Cerebellar cortex (tissue), 1 donor: ENCODE results near the gene GALNT10.

Experiments used
- DNase-seq: peaks from one replicate; pipeline ENCODE4 v3.0.0-alpha.2; 2015; ENCODE audit warnings: low spot score

The GALNT10 gene

GRCh38 chr5:154236536-154237375 lies 46.2 kb downstream of the GALNT10 start:
- DNase-seq = no peak

GRCh38 chr5:154237376-154237743 lies 46.8 kb downstream of the GALNT10 start:
- DNase-seq = no peak

GRCh38 chr5:154237946-154238345 lies 47.4 kb downstream of the GALNT10 start:
- DNase-seq = no peak

- DNase-seq = no peak
Observed at GRCh38 chr5:154238776-154239481, 48.4 kb downstream of the GALNT10 start.

GRCh38 chr5:154240595-154240994 lies 50.1 kb downstream of the GALNT10 start:
- no peak for DNase-seq

DNA sequence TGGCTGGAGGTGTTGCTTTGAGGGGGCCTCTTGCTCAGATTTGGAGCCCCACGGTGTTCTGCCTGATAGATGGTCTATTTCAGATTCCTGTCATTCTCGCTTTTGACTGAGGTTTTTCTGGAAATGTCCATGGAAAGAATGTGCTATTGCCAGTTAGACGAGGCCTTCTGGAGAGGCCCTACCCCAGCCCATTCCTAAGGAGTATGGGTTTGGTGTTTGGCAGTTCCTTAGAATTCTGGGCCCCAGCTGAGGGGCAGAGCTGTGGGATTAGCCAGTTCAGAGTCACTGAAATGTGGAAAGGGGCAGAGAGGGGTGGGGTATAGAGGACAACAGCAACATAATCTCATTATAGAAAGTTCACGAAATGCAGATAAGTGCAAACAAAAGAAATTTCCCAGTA lies 50.5 kb downstream of the GALNT10 start:
- DNase-seq = no peak

- no peak for DNase-seq
Observed at GRCh38 chr5:154242442-154242841, 51.9 kb downstream of the GALNT10 start.

DNA sequence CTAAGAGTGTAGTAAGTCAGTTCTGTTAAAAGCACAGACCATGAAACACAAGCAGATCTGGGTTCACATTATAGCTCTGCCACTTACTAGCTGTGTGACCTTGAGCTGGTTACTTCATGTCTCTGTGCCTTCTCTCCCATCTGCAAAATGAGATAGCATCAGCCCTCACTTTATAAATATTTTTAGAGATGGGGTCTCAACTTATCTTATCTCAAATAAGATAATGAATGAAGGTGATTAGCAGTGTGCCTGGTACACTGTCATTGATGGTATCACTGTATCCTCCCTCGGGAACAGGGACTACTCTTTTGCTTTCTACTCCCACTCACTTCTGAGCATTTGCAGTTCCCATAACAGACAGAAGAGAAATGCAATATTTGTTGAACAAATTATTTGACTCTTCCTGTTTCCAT lies 52.4 kb downstream of the GALNT10 start:
- DNase-seq = no peak

DNA sequence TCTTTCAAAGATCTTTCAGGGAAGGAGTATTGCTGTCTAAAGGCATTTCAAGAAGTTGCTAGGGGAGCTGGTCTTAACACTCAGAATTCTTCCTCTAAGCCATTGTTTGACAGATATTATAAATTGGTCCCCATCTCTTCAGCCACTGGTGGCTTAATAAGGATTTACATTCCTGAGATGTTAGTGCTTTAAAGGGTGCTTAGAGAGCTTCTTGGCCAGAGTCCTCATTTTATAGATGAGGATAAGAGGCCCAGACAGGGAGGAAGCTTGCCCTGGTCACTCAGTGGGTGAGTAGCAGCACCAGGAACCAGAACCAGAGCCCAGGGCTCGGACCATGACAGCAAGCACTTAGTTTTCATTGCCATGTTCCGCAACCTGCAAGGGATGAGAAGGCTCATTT lies 53.2 kb downstream of the GALNT10 start:
- no peak for DNase-seq

DNA sequence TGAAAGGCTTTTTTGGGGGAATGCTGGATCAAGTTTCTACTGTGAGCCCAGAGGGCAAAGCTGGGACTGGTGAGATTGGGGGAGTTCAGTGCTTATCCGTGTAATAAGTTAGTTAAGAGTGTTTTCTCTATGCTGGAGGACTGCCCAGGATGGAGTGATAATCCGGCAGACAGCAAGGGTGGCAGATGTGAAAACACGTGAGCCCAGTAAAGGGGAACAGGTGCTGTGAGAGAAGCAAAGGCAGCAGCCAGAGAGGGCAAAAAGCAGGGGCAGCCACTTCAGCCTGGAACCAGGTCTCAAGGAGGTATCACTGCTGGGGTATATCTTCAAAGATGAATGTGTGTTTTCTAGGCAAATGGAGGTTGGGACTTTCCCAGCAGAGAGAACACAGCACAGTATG lies 53.9 kb downstream of the GALNT10 start:
- DNase-seq = no peak

GRCh38 chr5:154248691-154249090 lies 58.2 kb downstream of the GALNT10 start:
- no peak for DNase-seq

DNA sequence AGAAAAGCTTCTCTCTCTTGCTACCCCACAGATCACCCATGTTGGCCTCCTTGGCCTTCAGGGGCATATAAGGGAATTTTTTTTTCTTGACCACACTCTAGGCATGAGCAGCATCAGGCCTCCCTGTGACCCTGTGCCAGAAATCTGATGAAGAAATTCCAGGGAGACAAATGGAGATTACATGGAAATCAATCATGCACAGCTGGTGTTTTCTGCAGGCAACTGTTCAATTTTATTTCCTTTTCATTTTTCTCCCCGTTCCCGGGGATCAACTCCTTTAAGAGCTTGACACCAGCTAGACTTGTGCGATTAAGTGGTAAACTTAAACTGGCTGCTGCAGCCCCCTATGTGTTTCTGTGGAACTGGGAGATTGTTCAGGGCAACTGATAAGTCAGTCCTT lies 59.3 kb downstream of the GALNT10 start:
- no peak for DNase-seq

- DNase-seq = no peak
Observed at GRCh38 chr5:154251529-154251928, 61.0 kb downstream of the GALNT10 start.

- DNase-seq = no peak
Observed at GRCh38 chr5:154253807-154254206, 63.3 kb downstream of the GALNT10 start.

- DNase-seq = no peak
Observed at GRCh38 chr5:154254896-154255295, 64.4 kb downstream of the GALNT10 start.

DNA sequence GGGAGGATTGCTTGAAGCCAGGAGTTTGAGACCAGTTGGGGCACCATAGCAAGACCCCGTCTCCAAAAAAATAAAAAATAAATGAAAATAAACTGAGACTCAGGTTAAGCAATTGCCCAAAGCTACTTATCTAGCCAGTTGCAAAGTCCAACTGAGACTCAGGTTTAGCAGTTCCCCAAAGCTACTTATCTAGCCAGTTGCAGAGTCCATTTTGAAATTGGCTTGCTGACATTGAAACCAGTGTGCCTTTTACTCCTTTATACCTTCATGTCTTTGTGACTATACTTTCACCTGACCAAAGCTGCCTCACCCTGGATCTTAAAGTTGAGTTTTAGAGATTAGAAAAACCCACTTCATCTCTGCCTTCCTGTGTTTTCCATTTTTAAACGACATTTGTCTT lies 66.5 kb downstream of the GALNT10 start:
- DNase-seq = no peak

GRCh38 chr5:154258531-154259217 lies 68.1 kb downstream of the GALNT10 start:
- no peak for DNase-seq

- no peak for DNase-seq
Observed at GRCh38 chr5:154260224-154260927, 69.8 kb downstream of the GALNT10 start.

DNA sequence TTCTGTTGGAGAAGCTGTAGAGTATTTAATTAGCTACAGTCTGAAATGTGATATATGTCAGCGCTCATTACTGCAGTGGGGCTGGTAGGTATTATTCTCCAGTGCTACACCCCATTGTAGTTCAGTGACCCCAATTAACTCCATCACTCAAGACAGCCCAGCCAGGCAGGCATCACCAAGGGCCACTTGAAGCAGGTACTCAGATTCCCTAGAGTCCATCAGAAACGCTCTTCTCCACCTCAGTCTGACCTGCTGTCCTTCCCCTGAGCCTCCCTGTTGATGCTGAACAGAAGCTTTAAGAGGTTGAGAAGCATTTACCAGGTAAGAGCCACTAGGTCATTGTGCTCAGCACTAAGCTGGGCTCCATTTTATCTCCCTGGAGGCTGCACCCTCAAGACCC lies 71.8 kb downstream of the GALNT10 start:
- no peak for DNase-seq

GRCh38 chr5:154264549-154265196 lies 74.1 kb downstream of the GALNT10 start:
- no peak for DNase-seq

DNA sequence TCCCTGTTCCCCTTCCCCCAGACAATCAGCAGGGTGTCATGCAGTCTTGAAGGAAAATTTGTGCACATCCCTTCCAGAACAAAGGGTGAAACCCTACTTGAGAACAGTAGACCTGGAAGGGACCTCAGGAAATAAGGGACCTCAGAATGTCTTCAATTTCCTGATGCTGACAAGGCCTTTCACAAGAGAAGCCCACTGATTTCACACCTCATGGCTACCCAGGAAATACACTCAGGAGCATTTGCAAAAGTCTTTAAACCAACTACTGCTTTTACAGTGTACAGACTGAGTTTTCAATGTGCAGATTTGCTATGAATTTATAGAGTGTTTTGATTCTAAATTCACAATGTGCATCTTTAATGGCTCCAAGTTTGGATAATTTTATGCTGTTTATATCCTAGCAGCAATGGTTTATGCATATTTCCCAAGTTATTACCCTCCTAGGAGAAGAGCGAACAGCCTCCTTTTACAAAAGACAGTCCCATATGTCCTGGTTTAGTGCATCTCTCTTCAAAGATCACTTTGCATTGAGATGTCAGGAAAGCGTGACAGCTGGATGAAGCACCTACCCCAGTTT lies 74.8 kb downstream of the GALNT10 start:
- no peak for DNase-seq
